Stimulated activated effector memory CD8-positive, alpha-beta T cell treated with anti-CD3 and anti-CD28 coated beads, Interleukin-12 subunit alpha, Interleukin-12 subunit beta, amount 100 ng/mL, for 72 hours (primary cell): ENCODE measurements around the gene HNRNPA3.
A peak's percentile ranks its signal among the peaks of the same experiment; 100 is the strongest.

Source experiments
- ATAC-seq: fragments of 150-1000 bp; cut with Tn5 transposase; 2 replicates; pipeline ENCODE4 v1.10.0; 2021
- DNase-seq, 2 donors: peaks; one replicate each; pipeline ENCODE4 v3.0.0; 2021 to 2022; ENCODE audit warnings: low spot score in 2 of 2
- H3K27ac Mint-ChIP-seq: one replicate; pipeline ENCODE4 v1.8.0; 2022; ENCODE audit warnings: mild to moderate bottlenecking, mixed read lengths
- H3K36me3 Mint-ChIP-seq: one replicate; pipeline ENCODE4 v1.8.0; 2022; ENCODE audit warnings: mild to moderate bottlenecking, mixed read lengths
- H3K4me1 Mint-ChIP-seq: one replicate; pipeline ENCODE4 v1.8.0; 2022; ENCODE audit warnings: mixed read lengths
- H3K4me3 Mint-ChIP-seq: one replicate; pipeline ENCODE4 v1.8.0; 2022; ENCODE audit warnings: mild to moderate bottlenecking, mixed read lengths
- H3K9me3 Mint-ChIP-seq: one replicate; pipeline ENCODE4 v1.8.0; 2022; ENCODE audit warnings: mixed read lengths

Gene HNRNPA3

DNA sequence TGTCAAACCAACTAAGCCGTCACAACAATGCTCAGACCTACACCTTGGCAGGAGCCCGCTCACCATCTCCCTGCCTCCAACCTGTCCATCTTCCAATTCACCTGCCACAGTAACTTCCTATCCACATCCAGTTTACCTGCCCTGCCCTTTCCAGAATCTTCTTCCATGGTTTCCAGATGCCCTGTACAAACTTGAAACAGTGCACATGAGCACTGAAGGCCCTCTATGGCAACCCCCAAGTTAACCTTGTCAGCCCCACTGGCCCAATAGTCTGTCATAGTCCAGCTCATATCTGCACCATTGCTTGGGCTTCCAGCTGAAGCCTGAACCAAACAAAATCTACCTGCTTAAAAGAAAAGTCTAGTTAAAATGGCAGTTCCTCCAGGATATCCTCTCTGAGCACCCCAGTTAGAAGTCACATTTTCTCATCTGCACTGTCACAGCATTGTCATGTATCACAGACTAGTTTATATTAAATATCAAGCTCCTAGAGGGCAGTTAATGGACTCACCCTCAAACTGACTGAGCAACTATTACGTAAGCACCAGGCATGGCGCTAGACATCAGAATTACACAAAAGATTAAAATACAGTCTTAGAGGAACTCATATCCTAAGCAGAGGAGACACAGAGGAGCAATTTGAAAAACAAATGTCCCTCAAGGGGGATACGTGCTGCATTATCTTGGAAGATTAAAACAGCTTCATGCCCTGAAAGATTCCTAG lies 40.4 kb downstream of the HNRNPA3 start:
- H3K36me3 Mint-ChIP-seq, result peaks cover 84% of the 10 kb centered on the region
- DNase-seq (no peak), ATAC-seq (no peak)
- H3K4me1 Mint-ChIP-seq, result peaks cover 75% of the 10 kb centered on the region
- no peaks in the 10 kb centered on the region for H3K9me3 Mint-ChIP-seq
- H3K4me3 Mint-ChIP-seq, result peak overlapping the region; percentile 40
- peak overlapping the region; percentile 72 for H3K27ac Mint-ChIP-seq

DNA sequence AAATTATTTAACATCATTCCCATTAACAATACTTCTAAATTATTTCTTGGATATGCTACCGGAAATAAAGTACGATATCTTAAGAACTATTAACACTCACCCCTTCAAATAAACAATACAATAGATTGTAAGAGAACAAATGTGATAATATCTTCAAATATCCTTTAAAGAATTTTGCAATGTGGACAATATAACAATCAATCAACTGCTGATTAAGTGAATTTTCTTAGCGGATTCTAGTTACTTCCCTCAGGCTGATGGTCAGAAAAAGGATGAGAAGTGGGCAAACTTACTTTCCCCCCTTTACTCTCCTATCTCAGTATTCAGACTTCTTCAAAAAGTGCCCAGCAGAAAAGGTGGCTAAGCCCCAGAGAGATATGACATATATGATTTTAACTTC lies 41.1 kb downstream of the HNRNPA3 start:
- no peak for ATAC-seq
- DNase-seq, result no peak
- Mint-ChIP-seq H3K36me3 (peaks cover 86% of the 10 kb centered on the region), H3K27ac (peak overlapping the region; percentile 44), H3K9me3 (no peaks in the 10 kb centered on the region), H3K4me1 (peaks cover 75% of the 10 kb centered on the region), H3K4me3 (no peak overlapping the region)

DNA sequence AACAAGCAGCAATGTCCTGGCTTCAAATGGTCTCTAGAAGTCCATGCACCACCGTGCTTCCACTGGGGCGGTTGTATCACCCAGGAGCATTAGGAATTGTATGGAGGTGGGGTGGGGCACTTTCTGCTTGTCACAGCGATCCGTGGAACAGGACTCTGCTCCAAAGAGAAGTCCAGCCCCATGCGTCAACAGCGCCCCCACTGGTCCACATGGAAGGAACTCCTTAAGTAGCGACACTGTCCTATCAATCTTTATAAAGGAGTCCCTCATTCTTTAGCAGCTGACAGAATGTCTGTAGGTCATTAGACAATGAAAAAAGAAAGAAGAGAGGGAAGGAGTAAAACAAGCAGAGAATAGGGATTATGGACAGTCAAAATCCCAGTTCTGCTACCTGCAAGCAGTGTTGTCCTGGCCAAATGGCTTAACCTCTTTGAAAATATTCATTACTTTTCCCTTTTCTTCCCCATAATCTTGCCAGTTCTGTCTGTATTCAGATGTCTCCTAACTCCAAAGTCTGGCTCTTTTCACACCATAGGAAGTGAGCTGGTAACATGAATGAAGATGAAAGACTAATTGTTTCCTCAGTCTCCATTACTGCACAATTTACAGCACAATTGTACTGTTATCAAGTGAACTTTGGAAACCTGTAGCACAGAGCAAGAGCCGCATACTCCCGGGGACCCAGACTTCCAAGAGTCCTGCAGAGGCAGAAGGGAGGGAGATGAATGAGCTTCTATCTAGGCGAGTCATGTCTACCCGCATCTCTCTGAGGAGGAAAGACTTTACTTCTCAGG lies 42.0 kb downstream of the HNRNPA3 start:
- peaks cover 88% of the 10 kb centered on the region for H3K36me3 Mint-ChIP-seq
- DNase-seq (no peak), ATAC-seq (no peak)
- peak overlapping the region; percentile 44 for H3K27ac Mint-ChIP-seq
- H3K4me3 Mint-ChIP-seq, result no peak overlapping the region
- peaks cover 75% of the 10 kb centered on the region for H3K4me1 Mint-ChIP-seq
- H3K9me3 Mint-ChIP-seq, result no peaks in the 10 kb centered on the region

DNA sequence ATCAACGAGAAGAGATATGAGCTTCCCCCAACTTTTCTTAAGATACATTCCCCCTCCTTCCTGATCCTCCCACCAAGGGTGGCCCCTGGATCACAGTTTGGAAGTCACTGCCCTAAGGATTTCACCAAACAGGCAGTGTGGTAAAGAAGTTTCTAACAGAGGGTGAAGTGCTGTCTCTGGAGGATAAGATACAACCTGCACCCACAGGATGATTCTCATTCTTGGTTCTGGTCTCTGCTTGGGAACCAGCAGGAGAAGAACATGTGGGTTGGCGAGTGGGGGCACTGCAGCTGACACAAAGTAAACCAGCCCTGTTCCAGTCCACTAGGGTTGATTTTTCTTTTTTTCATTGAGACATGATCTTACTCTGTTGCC lies 42.6 kb downstream of the HNRNPA3 start:
- H3K27ac Mint-ChIP-seq, result peak overlapping the region; percentile 44
- H3K4me3 Mint-ChIP-seq, result no peak overlapping the region
- DNase-seq (no peak), ATAC-seq (no peak)
- H3K36me3 Mint-ChIP-seq, result peaks cover 87% of the 10 kb centered on the region
- H3K4me1 Mint-ChIP-seq, result peaks cover 74% of the 10 kb centered on the region
- H3K9me3 Mint-ChIP-seq, result no peaks in the 10 kb centered on the region

DNA sequence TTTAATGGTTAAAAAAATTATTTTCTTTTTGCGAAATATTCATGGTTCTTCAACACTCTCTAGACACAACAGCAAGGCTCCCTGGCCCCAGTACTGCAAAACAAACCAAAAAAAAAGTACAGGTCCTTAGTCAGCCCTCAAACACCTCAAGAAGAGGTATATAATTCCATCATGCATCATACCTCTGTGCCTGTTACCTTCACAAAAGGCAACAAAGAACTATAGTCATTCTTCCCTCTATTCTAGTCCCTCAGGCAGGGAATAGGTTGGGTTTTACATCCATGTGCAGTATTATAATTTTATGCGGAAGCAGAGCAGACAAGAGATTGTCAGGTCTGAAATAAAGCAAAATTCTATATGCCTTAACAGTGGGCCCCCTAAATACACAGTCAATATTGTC lies 43.4 kb downstream of the HNRNPA3 start:
- Mint-ChIP-seq H3K27ac (peak overlapping the region; percentile 72), H3K36me3 (peaks cover 89% of the 10 kb centered on the region), H3K4me1 (peaks cover 72% of the 10 kb centered on the region), H3K9me3 (no peaks in the 10 kb centered on the region), H3K4me3 (peak overlapping the region; percentile 29)
- no peak for ATAC-seq
- DNase-seq, result no peak

DNA sequence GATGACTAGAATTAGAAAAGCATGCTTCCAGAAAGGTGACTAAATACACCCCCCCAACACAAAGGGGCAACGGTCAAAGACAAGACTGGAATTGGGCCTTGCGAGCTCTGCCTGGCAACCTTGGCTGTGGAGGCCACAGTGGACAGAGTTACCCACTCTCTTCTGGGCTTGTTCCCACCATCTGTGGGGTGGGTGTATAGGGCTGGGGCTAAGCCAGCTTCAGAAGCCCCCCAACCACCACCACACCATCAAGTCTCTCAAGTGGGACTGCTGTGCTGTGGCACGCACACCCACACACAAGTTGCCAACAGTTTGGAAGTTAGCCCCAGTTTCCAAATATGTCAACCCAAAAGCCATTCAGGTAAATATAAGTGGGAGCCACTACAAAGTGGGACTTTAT lies 44.1 kb downstream of the HNRNPA3 start:
- Mint-ChIP-seq H3K4me1 (peaks cover 72% of the 10 kb centered on the region), H3K4me3 (peak overlapping the region; percentile 29), H3K9me3 (no peaks in the 10 kb centered on the region), H3K27ac (peak overlapping the region; percentile 72), H3K36me3 (peaks cover 89% of the 10 kb centered on the region)
- ATAC-seq (no peak), DNase-seq (no peak)

DNA sequence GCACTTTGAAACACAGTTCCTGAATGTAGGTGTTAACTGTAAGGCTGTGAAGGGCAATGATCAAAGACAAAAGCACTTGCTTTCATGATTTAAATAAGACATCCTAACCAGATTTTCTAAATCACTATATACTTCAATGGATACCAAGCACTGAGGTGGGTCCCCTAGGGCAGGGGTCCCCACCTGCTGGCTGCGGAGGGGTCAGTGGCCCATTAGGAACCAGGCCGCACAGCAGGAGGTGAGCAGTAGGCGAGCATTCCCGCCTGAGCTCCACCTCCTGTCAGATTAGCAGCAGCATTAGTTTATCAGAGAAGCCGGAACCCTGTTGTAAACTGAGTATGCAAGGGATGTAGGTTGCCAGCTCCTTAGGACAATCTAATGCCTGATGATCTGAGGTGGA lies 44.9 kb downstream of the HNRNPA3 start:
- Mint-ChIP-seq H3K4me1 (peaks cover 71% of the 10 kb centered on the region), H3K9me3 (no peaks in the 10 kb centered on the region), H3K27ac (peak overlapping the region; percentile 72), H3K4me3 (no peak overlapping the region), H3K36me3 (peaks cover 89% of the 10 kb centered on the region)
- ATAC-seq (no peak), DNase-seq (no peak)

DNA sequence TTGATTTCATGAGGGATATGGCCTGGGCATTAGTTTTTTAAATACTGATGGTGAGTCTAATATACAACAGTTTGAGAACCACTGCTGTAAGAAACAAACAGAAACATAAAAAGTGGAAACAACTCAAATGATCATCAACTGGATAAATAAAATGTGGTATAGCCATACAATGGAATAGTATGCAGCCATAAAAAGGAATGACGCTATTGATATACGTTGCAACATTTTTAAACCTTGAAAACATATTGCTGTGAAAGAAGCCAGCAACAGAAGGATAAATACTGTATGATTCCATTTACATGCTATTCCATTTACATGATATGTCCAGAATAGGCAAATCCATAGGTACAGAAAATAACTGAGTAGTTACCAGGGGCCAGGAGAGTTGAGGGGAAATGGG lies 45.5 kb downstream of the HNRNPA3 start:
- ATAC-seq (no peak), DNase-seq (no peak)
- Mint-ChIP-seq H3K36me3 (peaks cover 89% of the 10 kb centered on the region), H3K4me1 (peaks cover 65% of the 10 kb centered on the region), H3K27ac (peak overlapping the region; percentile 72), H3K9me3 (no peaks in the 10 kb centered on the region), H3K4me3 (no peak overlapping the region)

DNA sequence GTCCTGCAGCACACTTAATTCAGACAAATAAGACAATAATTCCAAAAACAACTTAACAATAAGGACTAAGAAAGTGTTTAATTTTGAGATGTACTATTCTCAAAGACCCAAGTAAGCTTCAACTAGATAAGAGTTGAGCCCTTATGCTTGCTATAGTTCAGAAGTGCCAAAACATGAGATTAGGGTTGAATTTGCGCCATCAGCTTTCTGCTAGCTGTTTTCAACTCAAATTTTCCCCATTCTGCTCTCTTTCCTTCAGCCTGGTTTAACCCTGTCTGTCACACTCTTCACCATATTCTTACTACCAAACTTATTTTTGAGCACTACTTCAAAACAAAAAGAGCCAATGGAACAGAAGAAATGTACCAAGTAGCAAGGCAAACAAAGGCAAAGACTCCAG lies 47.8 kb downstream of the HNRNPA3 start:
- no peak for DNase-seq
- H3K4me1 Mint-ChIP-seq, result peaks cover 47% of the 10 kb centered on the region
- ATAC-seq, result no peak
- H3K4me3 Mint-ChIP-seq, result peak overlapping the region; percentile 90
- no peaks in the 10 kb centered on the region for H3K9me3 Mint-ChIP-seq
- H3K27ac Mint-ChIP-seq, result peak overlapping the region; percentile 99
- peaks cover 85% of the 10 kb centered on the region for H3K36me3 Mint-ChIP-seq

DNA sequence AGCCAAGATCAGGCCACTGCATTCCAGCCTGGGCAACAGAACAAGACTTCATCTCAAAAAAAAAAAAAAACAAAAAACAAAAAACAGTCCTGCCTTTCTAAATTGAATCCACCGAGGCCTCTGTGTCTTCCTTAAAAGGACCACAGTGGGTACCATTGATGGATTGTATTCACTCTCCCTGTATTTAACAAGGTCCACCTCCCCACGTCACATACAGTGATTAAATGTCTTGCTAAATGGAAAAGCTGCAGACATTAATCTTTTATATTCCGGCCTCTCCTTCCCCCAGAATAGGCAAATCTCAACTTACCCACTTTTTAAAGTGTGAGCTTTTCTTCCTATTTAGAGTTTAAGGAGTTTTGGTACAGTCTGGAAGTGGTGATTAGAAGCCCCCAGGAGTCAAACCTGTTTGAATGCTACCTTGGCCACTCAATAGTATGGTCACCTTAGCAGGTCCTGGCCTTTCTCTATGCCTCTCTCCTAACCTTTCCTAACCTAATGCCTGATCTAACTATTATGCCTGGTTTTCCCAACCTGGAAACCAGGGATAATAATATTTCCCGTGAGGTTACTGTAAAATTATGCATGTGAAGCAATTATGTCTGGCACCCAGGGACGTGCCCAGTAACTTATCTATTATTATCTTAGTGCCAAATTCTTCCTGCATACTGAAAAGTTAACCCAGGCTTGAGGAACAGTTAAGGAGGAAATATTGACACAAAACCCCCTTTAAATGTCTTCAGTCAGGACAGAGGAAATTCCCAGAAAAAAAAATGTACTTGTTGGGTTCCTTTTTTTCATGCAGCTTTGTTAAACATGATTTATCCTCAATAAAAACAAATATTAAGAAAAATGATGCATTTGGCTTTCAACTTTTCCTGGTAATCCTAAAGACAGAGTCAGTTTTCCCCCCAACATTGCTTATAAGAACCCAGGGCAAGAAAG lies 48.8 kb downstream of the HNRNPA3 start:
- peaks cover 81% of the 10 kb centered on the region for H3K36me3 Mint-ChIP-seq
- peaks cover 47% of the 10 kb centered on the region for H3K4me1 Mint-ChIP-seq
- peak overlapping the region; percentile 99 for H3K27ac Mint-ChIP-seq
- DNase-seq (no peak), ATAC-seq (no peak)
- H3K9me3 Mint-ChIP-seq, result no peaks in the 10 kb centered on the region
- H3K4me3 Mint-ChIP-seq, result peak overlapping the region; percentile 90

GRCh38 chr2:177262092-177262491 lies 49.5 kb downstream of the HNRNPA3 start:
- Mint-ChIP-seq H3K36me3 (peaks cover 75% of the 10 kb centered on the region), H3K4me3 (peak overlapping the region; percentile 90), H3K4me1 (peaks cover 47% of the 10 kb centered on the region), H3K9me3 (no peaks in the 10 kb centered on the region), H3K27ac (peak overlapping the region; percentile 99)
- ATAC-seq (no peak), DNase-seq (no peak)

GRCh38 chr2:177262958-177263450 lies 50.4 kb downstream of the HNRNPA3 start:
- Mint-ChIP-seq H3K4me1 (peaks cover 42% of the 10 kb centered on the region), H3K4me3 (peak overlapping the region; percentile 90), H3K9me3 (no peaks in the 10 kb centered on the region), H3K36me3 (peaks cover 67% of the 10 kb centered on the region), H3K27ac (peak overlapping the region; percentile 99)
- no peak for DNase-seq
- ATAC-seq, result no peak

- Mint-ChIP-seq H3K9me3 (no peaks in the 10 kb centered on the region), H3K4me3 (peak overlapping the region; percentile 90), H3K4me1 (peaks cover 42% of the 10 kb centered on the region), H3K36me3 (peaks cover 61% of the 10 kb centered on the region), H3K27ac (peak overlapping the region; percentile 99)
- peak; percentile 97 to 98 for DNase-seq
- peak; percentile 81 for ATAC-seq
These were observed 51.0 kb downstream of the HNRNPA3 start for GRCh38 chr2:177263451-177264208.

DNA sequence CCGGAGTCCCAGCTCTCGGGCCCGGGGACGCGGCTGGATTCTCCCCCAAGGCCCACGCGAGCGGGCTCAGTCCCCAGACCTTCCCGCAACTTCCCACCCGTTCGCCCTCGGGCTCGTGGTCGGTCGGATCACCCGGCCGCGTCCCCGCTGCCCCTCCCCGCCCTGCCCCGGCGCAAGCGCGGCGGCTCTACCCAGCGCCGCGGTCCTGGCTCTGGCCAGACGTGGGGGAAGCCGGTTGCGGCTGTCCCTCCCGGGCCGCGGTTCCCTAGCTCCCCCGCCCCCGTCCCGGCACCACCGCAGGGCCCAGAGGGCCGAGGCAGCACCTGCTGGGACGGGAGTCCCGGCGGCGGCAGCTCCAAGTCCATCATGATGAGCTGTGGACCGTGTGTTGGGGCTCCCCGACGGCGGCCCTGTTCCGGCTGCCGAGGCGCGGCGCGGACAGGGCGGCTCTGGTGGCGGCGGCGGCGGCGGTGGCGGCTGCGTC lies 51.7 kb downstream of the HNRNPA3 start:
- Mint-ChIP-seq H3K36me3 (peaks cover 55% of the 10 kb centered on the region), H3K4me1 (peaks cover 42% of the 10 kb centered on the region), H3K27ac (peak overlapping the region; percentile 99), H3K4me3 (peak overlapping the region; percentile 90), H3K9me3 (no peaks in the 10 kb centered on the region)
- ATAC-seq (peak; percentile 15), DNase-seq (peak in 1 of 2 donors; percentile 56)
